Fibroblast of skin of left biceps (primary cell): ENCODE data around the gene PARD6G.

Experiments
- DNase-seq, 2 experiments: peaks; one replicate each; pipeline ENCODE4 v3.0.0-alpha.2; 2013; ENCODE audit warnings: low read depth in 2 of 2

The PARD6G gene

DNA sequence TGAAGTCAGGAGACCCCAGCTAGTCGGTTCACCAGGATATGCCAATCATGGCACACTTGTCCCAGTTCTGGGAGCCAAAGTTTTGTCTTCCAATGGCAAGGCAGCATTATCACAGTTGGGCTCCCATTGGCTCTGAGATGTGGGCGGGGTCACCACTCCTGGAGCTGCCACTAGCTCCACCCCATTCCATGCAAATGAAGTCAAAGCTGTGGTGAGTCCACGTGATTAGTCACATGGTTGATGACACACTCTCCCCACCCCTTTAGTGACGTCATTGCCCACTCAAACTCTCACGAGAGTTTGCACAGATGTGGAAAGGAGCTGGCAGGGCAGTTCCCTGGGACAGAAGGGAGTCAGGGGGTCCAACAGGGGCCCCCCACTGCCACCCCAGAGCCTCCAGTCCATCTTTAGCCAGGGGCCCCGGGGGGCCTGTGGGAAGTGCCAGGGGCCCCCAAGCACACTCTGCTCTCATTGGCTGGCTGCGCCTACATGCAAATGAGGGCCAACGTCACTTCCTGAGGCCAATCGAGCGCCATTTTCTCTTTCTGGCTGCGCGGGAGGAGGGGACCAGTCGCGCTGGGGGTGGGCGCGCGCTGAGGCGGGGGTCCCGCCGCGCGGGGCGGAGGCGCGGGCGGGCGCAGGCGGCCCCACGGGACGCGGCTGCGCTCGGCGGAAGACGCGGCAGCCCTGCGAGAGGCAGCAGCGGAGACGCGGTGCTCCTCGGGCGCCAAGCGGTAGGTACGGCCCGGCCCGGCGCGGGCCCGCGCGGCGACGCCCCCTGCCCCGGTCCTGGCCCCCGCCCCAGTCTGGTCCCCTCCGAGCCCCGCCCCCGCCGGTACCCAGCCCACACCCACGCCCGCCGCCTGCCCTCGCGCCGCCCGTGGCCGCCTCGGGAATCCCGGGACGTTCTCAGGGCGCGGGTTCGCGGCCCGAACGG is 138.3 kb downstream of the PARD6G start, which contains the start of gene ADNP2:
ADNP2 (plus strand) TSS at position 524 of the 937 bp plus-strand sequence. CDS start 8,281 bp downstream, outside the sequence.
- peak; percentile 78 to 84 for DNase-seq

- DNase-seq, result no peak
Measured at GRCh38 chr18:80108121-80108536, 139.2 kb downstream of the PARD6G start.

GRCh38 chr18:80107426-80107825 is 139.9 kb downstream of the PARD6G start:
- no peak for DNase-seq
